ENCODE data around the gene CHI3L2.

- TF ChIP-seq EZH2 (IDR thresholded peaks at IDR 0.05; ENCODE audit: borderline replicate concordance, insufficient read depth, low read depth, low read length, poor library complexity, severe bottlenecking): no peak
- no peak for TF ChIP-seq CTCF (IDR thresholded peaks at IDR 0.05)
Measured at GRCh38 chr1:111285879-111286278, 58.4 kb downstream of the CHI3L2 start.

All from B cell (primary cell).